GM12872 (cell line): Measurements from ENCODE around the gene G3BP2.

Experiments used
- TF ChIP-seq, protein P1 (sequence below): IDR thresholded peaks from 3 replicates; pipeline ENCODE4 v1.5.1; 2011; ENCODE audit warnings: low read depth, mild to moderate bottlenecking, low read length, moderate library complexity; ENCODE audit not compliant: insufficient read depth

The G3BP2 gene

DNA sequence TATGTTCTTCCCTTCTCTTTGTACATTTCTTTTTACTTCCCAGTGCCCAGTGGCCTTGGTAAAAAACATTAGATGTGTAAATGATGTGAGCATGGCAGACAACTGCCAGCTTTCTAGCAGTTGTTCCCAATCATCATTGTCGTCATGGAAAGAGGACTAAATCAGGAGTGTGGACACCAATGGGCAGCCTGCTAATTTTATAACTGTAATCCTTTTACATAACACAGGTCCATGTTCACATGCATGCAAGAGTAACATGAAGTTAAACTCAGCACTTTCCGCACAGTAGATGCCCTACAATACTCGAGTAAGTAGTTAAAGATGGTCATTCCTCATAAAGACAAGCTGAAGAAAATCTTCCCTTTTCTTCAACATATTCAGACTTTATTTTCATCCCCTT is 23.4 kb upstream of the G3BP2 start:
- TF ChIP-seq, protein P1, sequence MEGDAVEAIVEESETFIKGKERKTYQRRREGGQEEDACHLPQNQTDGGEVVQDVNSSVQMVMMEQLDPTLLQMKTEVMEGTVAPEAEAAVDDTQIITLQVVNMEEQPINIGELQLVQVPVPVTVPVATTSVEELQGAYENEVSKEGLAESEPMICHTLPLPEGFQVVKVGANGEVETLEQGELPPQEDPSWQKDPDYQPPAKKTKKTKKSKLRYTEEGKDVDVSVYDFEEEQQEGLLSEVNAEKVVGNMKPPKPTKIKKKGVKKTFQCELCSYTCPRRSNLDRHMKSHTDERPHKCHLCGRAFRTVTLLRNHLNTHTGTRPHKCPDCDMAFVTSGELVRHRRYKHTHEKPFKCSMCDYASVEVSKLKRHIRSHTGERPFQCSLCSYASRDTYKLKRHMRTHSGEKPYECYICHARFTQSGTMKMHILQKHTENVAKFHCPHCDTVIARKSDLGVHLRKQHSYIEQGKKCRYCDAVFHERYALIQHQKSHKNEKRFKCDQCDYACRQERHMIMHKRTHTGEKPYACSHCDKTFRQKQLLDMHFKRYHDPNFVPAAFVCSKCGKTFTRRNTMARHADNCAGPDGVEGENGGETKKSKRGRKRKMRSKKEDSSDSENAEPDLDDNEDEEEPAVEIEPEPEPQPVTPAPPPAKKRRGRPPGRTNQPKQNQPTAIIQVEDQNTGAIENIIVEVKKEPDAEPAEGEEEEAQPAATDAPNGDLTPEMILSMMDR, result no peak

DNA sequence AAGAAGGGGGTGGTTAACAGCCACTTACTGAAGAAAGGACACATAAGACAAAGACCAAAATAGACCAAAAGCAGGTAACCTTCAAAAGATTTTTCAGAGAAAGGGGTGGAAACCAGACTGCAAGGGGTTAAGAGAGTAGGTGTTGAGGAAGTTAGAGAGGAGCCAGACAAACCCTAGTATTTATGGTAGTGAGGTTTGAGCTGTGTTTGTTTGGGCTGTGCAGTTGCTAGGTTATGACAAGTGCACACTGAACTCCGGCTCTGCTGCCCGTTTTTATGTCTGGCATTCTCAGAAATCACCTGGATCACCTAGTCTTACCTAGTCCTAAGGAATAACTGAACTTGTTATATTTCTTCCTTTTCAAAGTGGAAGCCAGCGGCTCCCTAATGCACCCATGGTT is 22.9 kb upstream of the G3BP2 start:
- TF ChIP-seq, protein P1, result no peak

DNA sequence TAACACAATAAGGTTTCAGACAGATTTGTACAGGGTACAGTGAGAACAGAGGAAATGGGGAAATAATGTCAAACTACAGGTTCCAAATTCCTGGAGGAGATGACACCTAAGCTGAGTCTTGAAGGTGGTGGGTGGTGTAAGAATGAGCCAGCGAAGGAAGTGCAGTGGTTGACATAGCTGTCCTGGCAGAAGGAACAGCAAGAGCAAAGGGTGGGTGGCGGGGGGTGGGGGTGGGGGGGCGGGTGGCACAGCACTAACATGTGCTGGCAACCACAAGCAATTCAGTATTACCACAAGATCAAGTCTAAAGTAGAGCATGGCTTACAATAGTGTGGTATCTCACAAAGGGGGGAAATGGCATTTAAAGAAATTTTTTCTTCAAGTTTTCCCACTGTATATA is 13.1 kb upstream of the G3BP2 start:
- TF ChIP-seq, protein P1, result no peak

DNA sequence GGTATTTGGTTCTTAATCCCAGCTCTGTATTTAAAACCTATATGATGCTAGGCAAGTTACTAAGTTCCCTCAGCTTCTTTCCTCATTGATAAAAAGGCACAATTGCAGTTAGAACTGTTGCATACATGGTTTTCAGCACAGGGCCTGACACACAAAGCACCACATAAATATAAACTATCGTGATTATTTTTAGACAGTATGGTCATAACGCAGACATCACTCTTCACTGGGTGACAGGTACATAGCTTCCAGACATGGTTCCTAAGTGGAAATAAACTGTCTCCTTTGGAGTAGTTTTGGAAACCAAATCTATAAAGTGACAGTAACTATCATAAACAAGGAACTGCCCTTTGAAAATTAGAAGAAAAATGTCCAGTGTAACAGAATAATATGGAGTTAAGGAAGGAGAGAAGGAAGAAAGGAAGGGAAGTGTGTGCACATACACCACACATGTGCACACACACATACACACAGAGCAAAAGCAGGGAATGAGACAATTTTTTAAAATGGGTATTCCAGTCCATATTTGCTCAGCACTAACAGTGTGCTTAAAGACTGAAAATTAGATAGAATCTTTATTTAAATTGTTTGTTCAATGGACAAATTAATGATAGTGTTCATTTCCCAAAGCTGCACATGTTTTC is 12.5 kb upstream of the G3BP2 start:
- TF ChIP-seq, protein P1, result no peak

DNA sequence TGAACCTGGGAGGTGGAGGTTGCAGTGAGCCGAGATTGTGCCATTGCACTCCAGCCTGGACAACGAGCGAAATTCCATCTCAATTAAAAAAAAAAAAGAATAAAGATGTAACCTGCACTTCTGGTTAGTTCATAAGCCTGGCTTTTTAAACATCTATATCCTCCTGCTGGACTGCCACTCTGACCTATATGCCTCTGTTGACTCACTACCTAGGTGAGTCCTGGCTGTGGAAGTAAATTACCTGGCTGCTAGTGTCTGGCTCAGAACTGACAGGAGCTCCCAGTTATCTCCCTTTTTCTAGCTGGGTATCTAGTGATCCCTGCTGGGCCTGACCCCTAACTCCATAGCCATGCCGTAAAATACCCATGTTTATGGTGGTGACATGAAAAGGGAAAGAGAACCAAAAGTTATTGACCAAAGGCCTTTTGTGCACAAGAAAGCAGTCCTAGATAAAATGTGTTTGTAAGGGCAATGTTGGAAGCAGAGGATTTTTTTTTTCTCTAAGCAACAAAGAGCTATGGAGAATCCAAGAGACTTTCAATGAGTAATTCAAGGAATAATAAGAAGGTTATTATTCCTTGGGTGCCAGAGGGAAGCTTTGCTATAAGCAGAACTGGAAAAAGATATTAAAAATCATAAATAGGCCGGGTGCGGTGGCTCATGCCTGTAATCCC is 10.4 kb upstream of the G3BP2 start:
- TF ChIP-seq, protein P1, result no peak

DNA sequence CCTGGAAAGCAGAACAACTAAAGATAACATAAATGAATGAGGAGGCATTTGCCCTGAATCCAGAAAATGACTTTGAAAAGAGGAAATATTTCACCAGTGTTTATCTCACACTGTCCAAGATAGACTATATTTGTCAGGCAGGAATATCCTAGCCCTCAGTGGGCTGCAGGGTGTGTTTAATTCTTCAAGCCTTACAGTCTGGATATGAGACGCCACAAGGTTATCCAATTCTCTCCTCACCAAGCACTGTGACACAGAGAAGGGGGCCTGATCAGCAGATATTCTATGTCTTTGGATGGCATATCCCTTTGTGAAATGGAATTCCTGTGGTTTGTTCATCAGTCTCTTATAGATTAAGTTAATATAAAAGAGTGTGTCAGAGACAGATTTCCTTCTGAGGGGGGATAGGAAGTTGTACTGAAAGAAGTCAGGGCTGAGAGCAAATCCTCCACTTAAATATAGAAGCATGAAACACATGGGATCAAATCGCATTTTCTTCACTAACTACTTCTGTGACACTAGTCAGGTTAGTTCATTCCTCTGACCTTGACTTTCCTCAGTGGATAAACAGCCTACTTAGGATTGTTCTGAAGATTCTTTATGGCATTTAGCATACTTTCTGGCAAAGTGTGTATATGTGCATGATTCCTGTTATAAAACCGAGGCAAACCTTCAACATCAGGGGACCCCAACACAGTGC is 6.8 kb upstream of the G3BP2 start:
- TF ChIP-seq, protein P1, result no peak

DNA sequence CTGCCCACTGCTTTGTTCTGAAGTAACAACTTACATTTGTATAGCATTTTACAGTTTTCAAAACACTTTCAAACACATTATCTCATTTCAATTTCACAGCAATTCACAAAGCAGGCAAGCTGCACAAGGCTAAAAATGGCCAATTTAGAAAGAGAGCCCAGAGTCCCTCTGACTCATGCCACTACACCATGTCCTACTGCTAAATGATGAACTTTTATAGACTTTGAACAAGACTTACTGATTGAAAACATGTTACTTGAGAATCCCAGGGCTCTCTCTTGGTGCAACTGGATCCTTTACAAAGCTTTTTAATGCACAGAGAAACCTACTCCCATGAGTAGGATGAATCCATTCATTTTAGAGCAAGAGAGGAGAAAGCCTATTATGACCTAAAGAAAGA is 5.8 kb upstream of the G3BP2 start:
- TF ChIP-seq, protein P1, result no peak
